ENCODE measurements around the gene ZEB2.

Gene ZEB2

DNA sequence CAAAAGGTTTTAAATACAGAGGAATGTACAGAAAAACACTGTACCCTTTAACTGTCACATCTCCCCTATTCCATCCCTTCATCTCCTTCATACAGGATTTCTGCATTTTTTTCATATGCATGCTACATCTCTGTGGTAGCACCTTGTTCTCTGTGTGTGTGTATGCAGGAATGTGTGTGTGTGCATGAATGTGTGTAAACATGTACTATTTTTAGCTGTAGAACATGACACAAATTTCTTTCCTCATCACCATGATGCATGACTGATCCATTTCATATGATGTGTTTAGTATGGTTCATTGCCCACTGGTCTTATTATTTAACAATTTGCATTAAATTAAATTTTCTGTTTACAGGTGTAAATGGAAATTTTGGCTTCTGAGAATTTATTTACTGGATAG lies 21.5 kb upstream of the ZEB2 start:
- TF ChIP-seq, protein P1, sequence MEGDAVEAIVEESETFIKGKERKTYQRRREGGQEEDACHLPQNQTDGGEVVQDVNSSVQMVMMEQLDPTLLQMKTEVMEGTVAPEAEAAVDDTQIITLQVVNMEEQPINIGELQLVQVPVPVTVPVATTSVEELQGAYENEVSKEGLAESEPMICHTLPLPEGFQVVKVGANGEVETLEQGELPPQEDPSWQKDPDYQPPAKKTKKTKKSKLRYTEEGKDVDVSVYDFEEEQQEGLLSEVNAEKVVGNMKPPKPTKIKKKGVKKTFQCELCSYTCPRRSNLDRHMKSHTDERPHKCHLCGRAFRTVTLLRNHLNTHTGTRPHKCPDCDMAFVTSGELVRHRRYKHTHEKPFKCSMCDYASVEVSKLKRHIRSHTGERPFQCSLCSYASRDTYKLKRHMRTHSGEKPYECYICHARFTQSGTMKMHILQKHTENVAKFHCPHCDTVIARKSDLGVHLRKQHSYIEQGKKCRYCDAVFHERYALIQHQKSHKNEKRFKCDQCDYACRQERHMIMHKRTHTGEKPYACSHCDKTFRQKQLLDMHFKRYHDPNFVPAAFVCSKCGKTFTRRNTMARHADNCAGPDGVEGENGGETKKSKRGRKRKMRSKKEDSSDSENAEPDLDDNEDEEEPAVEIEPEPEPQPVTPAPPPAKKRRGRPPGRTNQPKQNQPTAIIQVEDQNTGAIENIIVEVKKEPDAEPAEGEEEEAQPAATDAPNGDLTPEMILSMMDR (conservative IDR thresholded peaks at IDR 0.05; ENCODE audit: low read depth, low read length) = no peak
- no peak overlapping the region for H3K27ac ChIP-seq
- H4K20me1 ChIP-seq (ENCODE audit: insufficient read depth) = no peaks in the 10 kb centered on the region

DNA sequence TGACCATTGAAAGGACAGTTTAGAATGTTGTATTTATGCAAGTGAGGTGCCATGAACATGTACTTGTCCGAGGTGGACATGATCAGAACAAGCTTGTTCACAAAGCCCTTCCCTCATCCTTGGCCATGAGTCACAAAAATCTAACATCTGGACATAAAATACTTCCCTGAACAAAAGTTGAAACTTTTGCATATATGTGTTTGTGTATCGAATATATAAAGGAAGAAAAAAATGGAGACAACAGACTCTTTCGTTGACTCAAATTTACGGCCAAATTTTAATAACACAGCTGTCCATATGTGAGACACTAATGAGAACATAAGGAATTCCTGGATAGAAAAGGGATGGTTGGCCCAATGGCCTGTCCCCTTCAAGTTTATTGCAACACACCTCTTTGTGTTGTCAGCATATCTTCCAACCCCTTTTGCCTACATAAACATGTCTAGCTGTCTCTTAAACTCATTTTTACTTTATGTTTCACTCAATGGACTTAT lies 19.4 kb upstream of the ZEB2 start:
- Histone ChIP-seq H3K79me2 (ENCODE audit: insufficient read depth, low read depth) (no peaks in the 10 kb centered on the region), H3K4me1 (ENCODE audit: low read depth, poor library complexity, severe bottlenecking) (no peaks in the 10 kb centered on the region), H3K4me2 (no peak overlapping the region), H2AFZ (ENCODE audit: low read depth) (no peak overlapping the region), H3K27ac (no peak overlapping the region), H3K9ac (no peak overlapping the region), H3K27me3 (ENCODE audit: insufficient read depth, low read depth) (no peaks in the 10 kb centered on the region), H3K36me3 (ENCODE audit: insufficient read depth) (no peaks in the 10 kb centered on the region), H3K4me3 (IDR thresholded peaks at IDR 0.05; ENCODE audit: insufficient read depth, low read depth, low read length) (no peak overlapping the region), H4K20me1 (ENCODE audit: insufficient read depth) (no peaks in the 10 kb centered on the region)
- TF ChIP-seq, protein P1 (conservative IDR thresholded peaks at IDR 0.05; ENCODE audit: low read depth, low read length) = no peak

More for the DNA sequence above, 21.5 kb upstream of the ZEB2 start:
- no peak overlapping the region for H2AFZ ChIP-seq (ENCODE audit: low read depth)
- H3K27me3 ChIP-seq (ENCODE audit: insufficient read depth, low read depth) = no peaks in the 10 kb centered on the region
- no peak overlapping the region for H3K9ac ChIP-seq
- H3K4me3 ChIP-seq (IDR thresholded peaks at IDR 0.05; ENCODE audit: insufficient read depth, low read depth, low read length) = no peak overlapping the region
- H3K79me2 ChIP-seq (ENCODE audit: insufficient read depth, low read depth) = no peaks in the 10 kb centered on the region
- H3K4me1 ChIP-seq (ENCODE audit: low read depth, poor library complexity, severe bottlenecking) = no peaks in the 10 kb centered on the region
- no peak overlapping the region for H3K4me2 ChIP-seq
- H3K36me3 ChIP-seq (ENCODE audit: insufficient read depth) = no peaks in the 10 kb centered on the region

DNA sequence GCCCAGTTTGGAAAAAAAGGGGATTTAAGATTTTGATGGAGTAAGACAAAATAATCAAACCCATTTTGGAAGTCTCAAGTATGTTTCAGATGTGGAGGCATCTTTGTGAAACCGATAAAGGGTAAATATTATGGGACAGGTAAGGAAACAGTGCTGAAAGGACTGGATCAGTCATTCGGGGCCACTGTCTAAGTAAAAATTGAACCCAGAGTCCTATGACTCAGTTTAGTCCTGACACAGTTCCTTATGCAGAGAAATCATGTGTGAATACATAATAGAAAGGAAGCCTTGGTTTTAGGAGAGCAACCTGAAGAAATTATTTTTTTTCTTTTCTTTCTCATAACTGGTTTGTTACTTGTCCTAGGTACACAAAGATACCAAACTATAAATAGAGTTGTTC lies 15.4 kb upstream of the ZEB2 start:
- no peaks in the 10 kb centered on the region for H3K79me2 ChIP-seq (ENCODE audit: insufficient read depth, low read depth)
- TF ChIP-seq, protein P1 (conservative IDR thresholded peaks at IDR 0.05; ENCODE audit: low read depth, low read length) = no peak
- H3K4me2 ChIP-seq = no peak overlapping the region
- no peaks in the 10 kb centered on the region for H3K36me3 ChIP-seq (ENCODE audit: insufficient read depth)
- no peak overlapping the region for H3K4me3 ChIP-seq (IDR thresholded peaks at IDR 0.05; ENCODE audit: insufficient read depth, low read depth, low read length)
- H4K20me1 ChIP-seq (ENCODE audit: insufficient read depth) = no peaks in the 10 kb centered on the region
- H3K27ac ChIP-seq = no peak overlapping the region
- H3K9ac ChIP-seq = no peak overlapping the region
- H3K4me1 ChIP-seq (ENCODE audit: low read depth, poor library complexity, severe bottlenecking) = no peaks in the 10 kb centered on the region
- no peak overlapping the region for H2AFZ ChIP-seq (ENCODE audit: low read depth)
- H3K27me3 ChIP-seq (ENCODE audit: insufficient read depth, low read depth) = no peaks in the 10 kb centered on the region

DNA sequence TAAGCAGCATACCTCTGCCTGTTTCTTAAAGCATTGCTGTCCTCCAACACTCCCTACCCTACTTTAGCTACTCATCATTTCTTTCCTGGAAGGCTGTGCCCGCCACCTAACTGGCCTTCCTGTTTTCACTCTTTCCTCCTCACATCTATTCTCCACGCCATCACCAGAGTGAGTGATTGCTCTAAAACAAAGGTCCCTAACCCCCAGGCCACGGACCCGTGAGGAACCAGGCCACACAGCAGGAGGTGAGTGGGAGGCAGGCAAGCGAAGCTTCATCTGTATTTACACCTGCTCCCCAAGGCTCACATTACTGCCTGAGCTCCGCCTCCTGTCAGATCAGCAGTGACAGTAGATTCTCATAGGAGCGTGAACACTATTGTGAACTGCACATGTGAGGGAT lies 13.3 kb upstream of the ZEB2 start:
- Histone ChIP-seq H3K79me2 (ENCODE audit: insufficient read depth, low read depth) (no peaks in the 10 kb centered on the region), H4K20me1 (ENCODE audit: insufficient read depth) (no peaks in the 10 kb centered on the region), H3K36me3 (ENCODE audit: insufficient read depth) (no peaks in the 10 kb centered on the region), H3K4me3 (IDR thresholded peaks at IDR 0.05; ENCODE audit: insufficient read depth, low read depth, low read length) (no peak overlapping the region), H3K9ac (no peak overlapping the region), H3K27me3 (ENCODE audit: insufficient read depth, low read depth) (no peaks in the 10 kb centered on the region), H3K4me2 (no peak overlapping the region), H3K27ac (no peak overlapping the region), H3K4me1 (ENCODE audit: low read depth, poor library complexity, severe bottlenecking) (no peaks in the 10 kb centered on the region), H2AFZ (ENCODE audit: low read depth) (no peak overlapping the region)
- TF ChIP-seq, protein P1 (conservative IDR thresholded peaks at IDR 0.05; ENCODE audit: low read depth, low read length) = no peak

Measured in KMS-11 (cell line).